ENCODE data around the gene PTHLH. TPM values are rescaled to one million over a fixed set of nuclear protein-coding genes. Genes with fewer than 3 reads are reported as not detected.

Gene PTHLH
- total and polyA plus RNA-seq, 2 donors (not counting 3 experiments of a cell fraction or from before 2014, with no cell fraction given), result 0.60 to 0.65 TPM

- intact Hi-C loops (cut with micrococcal nuclease), result loop anchor here (2.0 to 5.0 kb wide), 2 partner anchors 52 to 992 kb away; no protein-coding TSS in a partner anchor
- Histone ChIP-seq H2AFZ (ENCODE audit: low read depth, low read length) (peak overlapping the region; percentile 93), H3K4me1 (ENCODE audit: control insufficient read depth, extremely low read depth, insufficient read depth, low read length) (peaks cover 55% of the 10 kb centered on the region), H3K79me2 (ENCODE audit: control insufficient read depth, insufficient read depth, low read length) (no peaks in the 10 kb centered on the region), H3K9me3 (replicated peaks; ENCODE audit: control insufficient read depth, insufficient read depth, low read length) (no peaks in the 10 kb centered on the region), H3K27me3 (ENCODE audit: control insufficient read depth in 2 of 2, insufficient read depth in 2 of 2, low read length in 2 of 2) (no peaks in the 10 kb centered on the region), H3K27ac (ENCODE audit: insufficient read depth, low read depth, low read length) (no peak overlapping the region), H4K20me1 (replicated peaks; ENCODE audit: control insufficient read depth, extremely low read depth, insufficient read depth, low read length) (no peaks in the 10 kb centered on the region), H3K9me1 (replicated peaks; ENCODE audit: control insufficient read depth, extremely low read depth, insufficient read depth, low read length) (no peaks in the 10 kb centered on the region), H3K36me3 (ENCODE audit: control insufficient read depth in 2 of 2, extremely low read depth in 1 of 2, insufficient read depth in 2 of 2, low read length in 2 of 2) (no peaks in the 10 kb centered on the region), H3K9ac (replicated peaks; ENCODE audit: extremely low read depth, insufficient read depth, low read length) (peak overlapping the region; percentile 37), H3K4me3 (replicated peaks in 1 of 3; ENCODE audit: insufficient read depth in 1 of 3, low read depth in 1 of 3, low read length in 3 of 3) (peak overlapping the region; percentile 4 to 49 (median 7)), H3K4me2 (ENCODE audit: insufficient read depth, low read length) (peak overlapping the region; percentile 33)
- TF ChIP-seq JUN (IDR thresholded peaks at IDR 0.05; ENCODE audit: borderline replicate concordance, insufficient read depth, insufficient read length, low read depth) (no peak), POLR2A (IDR thresholded peaks at IDR 0.05; ENCODE audit: low read depth, low read length) (no peak), EZH2 (IDR thresholded peaks at IDR 0.05; ENCODE audit: borderline replicate concordance, low read depth, low read length, severe bottlenecking) (no peak), MAX (IDR thresholded peaks at IDR 0.05; ENCODE audit: insufficient read depth, insufficient read length) (no peak), GATA2 (IDR thresholded peaks at IDR 0.05; ENCODE audit: insufficient read depth, insufficient read length, low read depth, low read length) (no peak), FOS (IDR thresholded peaks at IDR 0.05; ENCODE audit: borderline replicate concordance, insufficient read depth, low read length) (no peak), MYC (IDR thresholded peaks at IDR 0.05; ENCODE audit: low read depth, low read length) (no peak), POLR2AphosphoS5 (IDR thresholded peaks at IDR 0.05; ENCODE audit: insufficient read depth, low read depth, low read length) (no peak)
- TF ChIP-seq, protein P1, sequence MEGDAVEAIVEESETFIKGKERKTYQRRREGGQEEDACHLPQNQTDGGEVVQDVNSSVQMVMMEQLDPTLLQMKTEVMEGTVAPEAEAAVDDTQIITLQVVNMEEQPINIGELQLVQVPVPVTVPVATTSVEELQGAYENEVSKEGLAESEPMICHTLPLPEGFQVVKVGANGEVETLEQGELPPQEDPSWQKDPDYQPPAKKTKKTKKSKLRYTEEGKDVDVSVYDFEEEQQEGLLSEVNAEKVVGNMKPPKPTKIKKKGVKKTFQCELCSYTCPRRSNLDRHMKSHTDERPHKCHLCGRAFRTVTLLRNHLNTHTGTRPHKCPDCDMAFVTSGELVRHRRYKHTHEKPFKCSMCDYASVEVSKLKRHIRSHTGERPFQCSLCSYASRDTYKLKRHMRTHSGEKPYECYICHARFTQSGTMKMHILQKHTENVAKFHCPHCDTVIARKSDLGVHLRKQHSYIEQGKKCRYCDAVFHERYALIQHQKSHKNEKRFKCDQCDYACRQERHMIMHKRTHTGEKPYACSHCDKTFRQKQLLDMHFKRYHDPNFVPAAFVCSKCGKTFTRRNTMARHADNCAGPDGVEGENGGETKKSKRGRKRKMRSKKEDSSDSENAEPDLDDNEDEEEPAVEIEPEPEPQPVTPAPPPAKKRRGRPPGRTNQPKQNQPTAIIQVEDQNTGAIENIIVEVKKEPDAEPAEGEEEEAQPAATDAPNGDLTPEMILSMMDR (IDR thresholded peaks at IDR 0.05; ENCODE audit: extremely low read depth in 1 of 2, insufficient read depth in 1 of 2, low read depth in 1 of 2, low read length in 2 of 2), result no peak
- POLR2A ChIA-PET, result no interaction called here
- no TSS peak for BruUV-seq (replicated peaks)
- no peak for FAIRE-seq
- peak; percentile 31 for DNase-seq (ENCODE audit: low read depth, low spot score)
- CTCF ChIA-PET, result interaction anchor here (0.9 to 2.8 kb wide), 15 partner anchors 13 to 1029 kb away, joined by 3 to 20 read pairs (median 4); no protein-coding TSS in a partner anchor
- dilution Hi-C loops (cut with MboI; ENCODE audit: extremely low pct_ligation_motif_present, low sequenced_read_pairs), result no loop called here
Measured at GRCh38 chr12:27970401-27971120, 2.0 kb downstream of the PTHLH start.
